H1 (cell line): Measurements from ENCODE around the gene ATOH1. TPM values are rescaled to one million over a fixed set of nuclear protein-coding genes. Genes with fewer than 3 reads are reported as not detected.

Experiments
- CTCF ChIA-PET: fragments of 300-600 bp; sonication (Branson Sonifier 250); formaldehyde crosslinking; loops from one replicate; lab custom pipeline; 2021; ENCODE audit not compliant: partially characterized antibody; lab: Charles Lee
- POLR2A ChIA-PET: fragments of 300-600 bp; sonication (Branson Sonifier 250); formaldehyde crosslinking; loops from one replicate; lab custom pipeline; 2021; ENCODE audit warnings: inconsistent platforms; ENCODE audit not compliant: partially characterized antibody; lab: Charles Lee
- DNase-seq, 2 experiments: peaks; one replicate each; pipeline versions ENCODE4 v3.0.0 to v3.0.0-alpha.2; 2010 to 2022; ENCODE audit warnings: low spot score in 2 of 2, low read depth in 1 of 2, mixed read lengths in 1 of 2
- FAIRE-seq: peaks from 2 replicates; lab custom pipeline; 2011; peaks lifted over from hg19 to GRCh38; lab: Jason Lieb, UNC
- H2AFZ ChIP-seq: 2 replicates; pipeline ENCODE4 v1.8.1; 2012; ENCODE audit warnings: low read length, inconsistent platforms
- H2AK5ac ChIP-seq: 2 replicates; pipeline ENCODE4 v1.6.1; 2013; ENCODE audit warnings: low read depth, low read length
- H2BK120ac ChIP-seq: replicated peaks from 2 replicates; pipeline ENCODE3; 2013; ENCODE audit warnings: low read depth, low read length, inconsistent platforms
- H2BK12ac ChIP-seq: 2 replicates; pipeline ENCODE4 v1.6.1; 2013; ENCODE audit warnings: low read depth, low read length
- H2BK15ac ChIP-seq: 2 replicates; pipeline ENCODE4 v1.6.1; 2013; ENCODE audit warnings: low read length
- H2BK20ac ChIP-seq: 2 replicates; pipeline ENCODE4 v1.6.1; 2013; ENCODE audit warnings: low read length
- H2BK5ac ChIP-seq: 2 replicates; pipeline ENCODE4 v1.6.1; 2013; ENCODE audit warnings: low read depth, low read length
- H3K14ac ChIP-seq: 2 replicates; pipeline ENCODE4 v1.6.1; 2013; ENCODE audit warnings: inconsistent platforms; ENCODE audit not compliant: insufficient read length
- H3K18ac ChIP-seq: 2 replicates; pipeline ENCODE4 v1.6.1; 2013; ENCODE audit warnings: low read length; ENCODE audit errors: extremely low read depth
- H3K23ac ChIP-seq: 2 replicates; pipeline ENCODE4 v1.6.1; 2013; ENCODE audit warnings: inconsistent platforms; ENCODE audit not compliant: insufficient read length
- H3K23me2 ChIP-seq: 2 replicates; pipeline ENCODE4 v1.6.1; 2013; ENCODE audit warnings: low read depth, low read length
- H3K27ac ChIP-seq: 2 replicates; pipeline ENCODE4 v1.6.1; 2011; ENCODE audit warnings: low read depth, low read length, inconsistent platforms
- H3K27me3 ChIP-seq, 4 experiments: replicated peaks in 1 of 4; 1 replicate in 1 of 4; 2 replicates in 3 of 4; pipeline versions ENCODE4 v1.6.1 to v1.8.1; 2011 to 2013; ENCODE audit warnings: low read length in 3 of 4, mild to moderate bottlenecking in 3 of 4, inconsistent platforms in 2 of 4, mixed read lengths in 2 of 4, moderate library complexity in 1 of 4; ENCODE audit not compliant: control insufficient read depth in 3 of 4, insufficient read depth in 3 of 4; ENCODE audit errors: extremely low read depth in 1 of 4
- H3K36me3 ChIP-seq, 4 experiments: 2 replicates each; pipeline versions ENCODE4 v1.6.1 to v1.8.1; 2011 to 2013; ENCODE audit warnings: mild to moderate bottlenecking in 4 of 4, low read length in 3 of 4, moderate library complexity in 2 of 4, control low read depth in 1 of 4, inconsistent platforms in 1 of 4; ENCODE audit not compliant: insufficient read depth in 4 of 4, control insufficient read depth in 2 of 4
- H3K4ac ChIP-seq: replicated peaks from 2 replicates; pipeline ENCODE3; 2013; ENCODE audit warnings: low read length, low read depth, mixed read lengths, inconsistent platforms; ENCODE audit not compliant: insufficient read length
- H3K4me1 ChIP-seq, 4 experiments: replicated peaks in 1 of 4; 1 replicate in 1 of 4; 2 replicates in 3 of 4; pipeline versions ENCODE4 v1.6.1 to v1.8.1; 2011 to 2013; ENCODE audit warnings: low read length in 3 of 4, inconsistent platforms in 2 of 4, mixed read lengths in 1 of 4; ENCODE audit not compliant: insufficient read depth in 4 of 4, control insufficient read depth in 3 of 4
- H3K4me2 ChIP-seq, 2 experiments: 2 replicates each; pipeline versions ENCODE4 v1.6.1 to v1.8.1; 2011 to 2013; ENCODE audit warnings: low read depth in 2 of 2, low read length in 2 of 2, control low read depth in 1 of 2, inconsistent platforms in 1 of 2, mild to moderate bottlenecking in 1 of 2; ENCODE audit not compliant: insufficient read depth in 1 of 2
- H3K4me3 ChIP-seq, 4 experiments: fragments of 200-600, 300-600 bp in 1 of 4; sonication (generic), shearing (Covaris generic), sonication (Bioruptor Twin) in 1 of 4; 2 replicates each; pipeline versions ENCODE4 v1.5.1 to v1.8.1; 2011 to 2016; ENCODE audit warnings: low read length in 4 of 4, low read depth in 3 of 4, control low read depth in 2 of 4, inconsistent platforms in 2 of 4, mild to moderate bottlenecking in 2 of 4, mixed read lengths in 1 of 4, moderate library complexity in 1 of 4; ENCODE audit not compliant: insufficient read depth in 2 of 4; ENCODE audit errors: extremely low read depth in 1 of 4
- H3K56ac ChIP-seq: replicated peaks from 2 replicates; pipeline ENCODE3; 2013; ENCODE audit warnings: low read depth, mild to moderate bottlenecking, mixed read lengths, low read length, inconsistent platforms; ENCODE audit not compliant: insufficient read length
- H3K79me1 ChIP-seq: 2 replicates; pipeline ENCODE4 v1.6.1; 2013; ENCODE audit warnings: low read depth, low read length, control low read depth
- H3K79me2 ChIP-seq, 2 experiments: 2 replicates each; pipeline versions ENCODE4 v1.6.1 to v1.8.1; 2012 to 2013; ENCODE audit warnings: low read length in 2 of 2, mild to moderate bottlenecking in 2 of 2, inconsistent platforms in 1 of 2; ENCODE audit not compliant: insufficient read depth in 2 of 2, control insufficient read depth in 1 of 2
- H3K9ac ChIP-seq, 4 experiments: replicated peaks in 1 of 4; 1 replicate in 1 of 4; 2 replicates in 3 of 4; pipeline versions ENCODE4 v1.6.1 to v1.8.1; 2011 to 2013; ENCODE audit warnings: low read depth in 3 of 4, low read length in 3 of 4, control low read depth in 2 of 4, mild to moderate bottlenecking in 2 of 4, moderate library complexity in 2 of 4, inconsistent platforms in 1 of 4; ENCODE audit errors: extremely low read depth in 1 of 4
- H3K9me3 ChIP-seq, 2 experiments: 2 replicates each; pipeline versions ENCODE4 v1.6.1 to v1.8.1; 2012 to 2013; ENCODE audit warnings: mild to moderate bottlenecking in 2 of 2, moderate library complexity in 2 of 2, control low read depth in 1 of 2, inconsistent platforms in 1 of 2, low read depth in 1 of 2, low read length in 1 of 2, mixed read lengths in 1 of 2; ENCODE audit not compliant: insufficient read depth in 2 of 2
- H4K20me1 ChIP-seq, 2 experiments: replicated peaks in 1 of 2; 2 replicates each; pipeline versions ENCODE3 to v1.8.1; 2011 to 2013; ENCODE audit warnings: inconsistent platforms in 2 of 2, low read length in 2 of 2, mild to moderate bottlenecking in 1 of 2; ENCODE audit not compliant: insufficient read depth in 2 of 2, control insufficient read depth in 1 of 2
- H4K5ac ChIP-seq: 2 replicates; pipeline ENCODE4 v1.6.1; 2013; ENCODE audit warnings: low read length, low read depth, mixed read lengths, inconsistent platforms; ENCODE audit not compliant: insufficient read length
- H4K8ac ChIP-seq: 2 replicates; pipeline ENCODE4 v1.8.0; 2013; ENCODE audit warnings: mild to moderate bottlenecking, moderate library complexity, low read length, inconsistent platforms; ENCODE audit not compliant: insufficient read depth; ENCODE audit errors: extremely low read depth
- H4K91ac ChIP-seq: replicated peaks from 2 replicates; pipeline ENCODE3; 2013; ENCODE audit warnings: low read length, mixed read lengths, inconsistent platforms; ENCODE audit not compliant: insufficient read length
- CBX8 ChIP-seq: fragments of 300-800, 300-1000 bp; sonication (generic); IDR thresholded peaks from 2 replicates; pipeline ENCODE4 v1.7.1; 2016; ENCODE audit warnings: low read depth, low read length, borderline replicate concordance
- CREB1 ChIP-seq: IDR thresholded peaks from 2 replicates; pipeline ENCODE4 v1.6.1; 2012; ENCODE audit warnings: inconsistent platforms
- GTF2F1 ChIP-seq: IDR thresholded peaks from 2 replicates; pipeline ENCODE4 v1.6.1; 2012; ENCODE audit warnings: low read depth, low read length, improper control_type of control experiment, borderline replicate concordance
- HDAC2 ChIP-seq, 2 experiments: fragments of 300-600 bp in 1 of 2; sonication (generic) in 1 of 2; IDR thresholded peaks; 2 replicates each; pipeline ENCODE4 v1.6.1; 2011 to 2012; ENCODE audit warnings: low read depth in 2 of 2, low read length in 2 of 2, mild to moderate bottlenecking in 2 of 2, moderate library complexity in 2 of 2, borderline replicate concordance in 1 of 2, inconsistent platforms in 1 of 2
- MAFK ChIP-seq: IDR thresholded peaks from 2 replicates; pipeline ENCODE4 v1.6.1; 2012; ENCODE audit warnings: low read depth, mild to moderate bottlenecking, improper control_type of control experiment, low read length
- NRF1 ChIP-seq: IDR thresholded peaks from 2 replicates; pipeline ENCODE4 v1.6.1; 2011; ENCODE audit warnings: mild to moderate bottlenecking, low read depth, low read length, improper control_type of control experiment
- PHF8 ChIP-seq: fragments of 200-600 bp; sonication (generic); conservative IDR thresholded peaks from 2 replicates; pipeline ENCODE4 v1.7.1; 2012; ENCODE audit warnings: low read depth, mild to moderate bottlenecking, inconsistent platforms, low read length, moderate library complexity
- TAF7 ChIP-seq: optimal IDR thresholded peaks from 2 replicates; pipeline ENCODE3; 2011; ENCODE audit warnings: low read depth, mild to moderate bottlenecking, inconsistent platforms, low read length, moderate library complexity, borderline replicate concordance
- TEAD4 ChIP-seq: IDR thresholded peaks from 2 replicates; pipeline ENCODE4 v1.6.1; 2012; ENCODE audit warnings: low read depth, low read length, inconsistent platforms, mixed read lengths
- WGBS, 2 experiments: shearing (Covaris generic) in 1 of 2; methylation state at CpG; one replicate each; pipeline versions ENCODE4 v1.1.6 to v1.1.7; 2013 to 2015; ENCODE audit warnings: low lambda C conversion rate in 2 of 2, mixed read lengths in 2 of 2, inconsistent platforms in 1 of 2, low coverage in 1 of 2, missing lambda C conversion rate in 1 of 2; ENCODE audit not compliant: insufficient replicate concordance in 2 of 2, insufficient coverage in 1 of 2, insufficient read length in 1 of 2; ENCODE audit errors: extremely low coverage in 1 of 2, missing lambda C conversion rate in 1 of 2; 5-methylcytosine and 5-hydroxymethylcytosine counted together
- polyA plus RNA-seq, 7 experiments: library from polyadenylated mRNA; depleted of rRNA in 3 of 7; stranded (reverse) in 5 of 7; unstranded in 2 of 7; fragments of >200 nt in 5 of 7; fragments of 200-250 nt in 2 of 7; gene quantifications; 1 replicate in 5 of 7; 2 replicates in 1 of 7; 4 replicates in 1 of 7; pipeline versions ENCODE4 v1.2.1 to v1.2.3, GENCODE V29; 2011 to 2013; ENCODE audit warnings: missing spikeins in 2 of 7, mixed read lengths in 2 of 7
- total RNA-seq: library from RNA; stranded (reverse); fragmentation: NEBNext Ultra II Directional; extraction: Animal tissue kit (Norgen Biotek cat#: 25700); gene quantifications from 2 replicates; pipeline ENCODE4 v1.2.1, GENCODE V29; 2021

Gene ATOH1
- total and polyA plus RNA-seq, 2 of the 8 experiments (the other 6 are each of a cell fraction or from before 2014, with no cell fraction given) = 0.12 to 0.76 TPM

- no peak overlapping the region for H3K27ac ChIP-seq
- 62% methylated on average over 1 of the region's 1 CpG; no CpG with 5 or more reads in 1 of the 2 experiments for WGBS, 2 experiments
- no peaks in the 10 kb centered on the region for H3K27me3 ChIP-seq
- H3K79me1 ChIP-seq = no peaks in the 10 kb centered on the region
- no peaks in the 10 kb centered on the region for H4K20me1 ChIP-seq
- no peaks in the 10 kb centered on the region for H3K9me3 ChIP-seq
- H4K8ac ChIP-seq = no peak overlapping the region
- no peaks in the 10 kb centered on the region for H3K36me3 ChIP-seq
- H3K23ac ChIP-seq = no peak overlapping the region
- no peaks in the 10 kb centered on the region for H3K4me1 ChIP-seq
- H2BK5ac ChIP-seq = no peak overlapping the region
- H3K4me3 ChIP-seq = no peak overlapping the region
- H2AK5ac ChIP-seq = no peak overlapping the region
- no peak overlapping the region for H2BK12ac ChIP-seq
- H2BK15ac ChIP-seq = no peak overlapping the region
- H3K14ac ChIP-seq = no peak overlapping the region
- TF ChIP-seq NRF1 = no peak
- TF ChIP-seq CREB1 = no peak
- TF ChIP-seq TEAD4 = no peak
- TF ChIP-seq CBX8 = no peak
- no peak for TF ChIP-seq GTF2F1
- no peak for TF ChIP-seq TAF7
- TF ChIP-seq MAFK = no peak
- TF ChIP-seq PHF8 = no peak
- no peak for TF ChIP-seq HDAC2 (IDR thresholded peaks at IDR 0.05; ENCODE audit: borderline replicate concordance in 1 of 2, low read depth in 2 of 2, low read length in 2 of 2)
- no peaks in the 10 kb centered on the region for H3K23me2 ChIP-seq
- H4K5ac ChIP-seq = no peak overlapping the region
- POLR2A ChIA-PET = no interaction called here
- no peaks in the 10 kb centered on the region for H3K79me2 ChIP-seq
- no peak overlapping the region for H2BK120ac ChIP-seq
- FAIRE-seq (no peak), DNase-seq (no peak)
- CTCF ChIA-PET = interaction anchor here (0.8 kb wide), 1 partner anchor 21 kb away, joined by 4 read pairs; no protein-coding TSS in a partner anchor
- no peak overlapping the region for H3K4ac ChIP-seq
- H3K4me2 ChIP-seq = no peak overlapping the region
- no peak overlapping the region for H3K18ac ChIP-seq
- H4K91ac ChIP-seq = no peak overlapping the region
- H2AFZ ChIP-seq = no peak overlapping the region
- H3K9ac ChIP-seq = no peak overlapping the region
- no peak overlapping the region for H3K56ac ChIP-seq
- no peak overlapping the region for H2BK20ac ChIP-seq
These were observed 48.2 kb downstream of the ATOH1 start for GRCh38 chr4:93876754-93877153.
